Gastroesophageal sphincter (tissue), 4 donors: ENCODE data around the gene ADAMTS14. TPM values are rescaled to one million over a fixed set of nuclear protein-coding genes. Genes with fewer than 3 reads are reported as not detected.

ENCODE experiments used
- ATAC-seq: fragments of 150-250 bp; one replicate; pipeline ENCODE4 v1.9.1; 2016; ENCODE audit warnings: mild to moderate bottlenecking, moderate library complexity
- H3K27ac ChIP-seq, 4 donors: fragments of 200-600 bp; sonication (generic) in 3 of 4; 1 replicate in 3 of 4; 2 replicates in 1 of 4; pipeline ENCODE4 v1.5.1; 2016 to 2019
- H3K27me3 ChIP-seq: fragments of 200-600 bp; sonication (generic); one replicate; pipeline ENCODE4 v1.5.1; 2019
- H3K36me3 ChIP-seq, 2 donors: fragments of 200-600 bp; sonication (generic); one replicate each; pipeline ENCODE4 v1.5.1; 2019; ENCODE audit warnings: control low read depth in 1 of 2
- H3K4me1 ChIP-seq, 3 donors: fragments of 200-600 bp; sonication (generic); 1 replicate in 2 of 3; 2 replicates in 1 of 3; pipeline ENCODE4 v1.5.1; 2016 to 2019; ENCODE audit warnings: control low read depth in 2 of 3
- H3K4me3 ChIP-seq, 2 donors: fragments of 200-600 bp; sonication (generic); one replicate each; pipeline ENCODE4 v1.5.1; 2019; ENCODE audit warnings: mild to moderate bottlenecking in 1 of 2, moderate library complexity in 1 of 2
- H3K9me3 ChIP-seq, 3 donors: fragments of 200-600 bp; sonication (generic); one replicate each; pipeline ENCODE4 v1.5.1; 2017 to 2019; ENCODE audit warnings: control low read depth in 2 of 3
- CTCF ChIP-seq, 4 experiments: fragments of 200-600 bp in 2 of 4; fragments of 450-650 bp in 2 of 4; sonication (generic) in 1 of 4; IDR thresholded peaks; one replicate each; pipeline ENCODE4 v1.5.1; 2017 to 2019; ENCODE audit warnings: antibody characterized with exemption in 4 of 4, mild to moderate bottlenecking in 2 of 4, moderate library complexity in 2 of 4
- EP300 ChIP-seq: sonication (generic); formaldehyde crosslinking; IDR thresholded peaks from one replicate; pipeline ENCODE4 v1.6.1; 2017; ENCODE audit warnings: antibody characterized with exemption, mild to moderate bottlenecking
- POLR2A ChIP-seq, 2 donors: fragments of 450-650 bp; IDR thresholded peaks; one replicate each; pipeline ENCODE4 v1.6.1; 2017; ENCODE audit warnings: antibody characterized with exemption in 2 of 2, mild to moderate bottlenecking in 2 of 2, moderate library complexity in 1 of 2
- POLR2AphosphoS5 ChIP-seq: sonication (generic); formaldehyde crosslinking; IDR thresholded peaks from one replicate; pipeline ENCODE4 v1.6.1; 2017; ENCODE audit warnings: antibody characterized with exemption
- WGBS, 2 donors: methylation state at CpG; one replicate each; pipeline ENCODE4 v1.1.5; 2018; ENCODE audit warnings: low coverage in 1 of 2; 5-methylcytosine and 5-hydroxymethylcytosine counted together
- total RNA-seq, 4 donors: library from RNA; depleted of rRNA; stranded (reverse); fragments of >200 nt; gene quantifications; one replicate each; pipeline ENCODE4 v1.1.0, GENCODE V29; 2016

The ADAMTS14 gene
- total RNA-seq, 4 donors from 2014 or later, result 0.04 to 0.27 TPM; not detected in 2

GRCh38 chr10:70658582-70659136, 13.6 kb upstream of the ADAMTS14 start:
- WGBS, 2 donors, result 83 to 100% methylated on average over 1 of the region's 1 CpG

GRCh38 chr10:70659306-70659705, 13.0 kb upstream of the ADAMTS14 start:
- TF ChIP-seq POLR2A (IDR thresholded peaks at IDR 0.05) (no peak), EP300 (no peak), POLR2AphosphoS5 (no peak), CTCF (IDR thresholded peaks at IDR 0.05) (no peak)
- Histone ChIP-seq H3K9me3 (peaks cover 0 to 10% (median 0%) of the 10 kb centered on the region in 3 donors), H3K4me3 (no peak overlapping the region), H3K4me1 (no peaks in the 10 kb centered on the region), H3K36me3 (no peaks in the 10 kb centered on the region), H3K27ac (no peak overlapping the region), H3K27me3 (no peaks in the 10 kb centered on the region)
- WGBS, 2 donors, result 78 to 85% methylated on average over 1 of the region's 1 CpG
- ATAC-seq, result no peak

More at GRCh38 chr10:70658582-70659136, 13.6 kb upstream of the ADAMTS14 start:
- Histone ChIP-seq H3K36me3 (no peaks in the 10 kb centered on the region), H3K27me3 (no peaks in the 10 kb centered on the region), H3K4me3 (no peak overlapping the region), H3K27ac (no peak overlapping the region), H3K4me1 (peaks cover 0 to 1% (median 0%) of the 10 kb centered on the region in 3 donors), H3K9me3 (peaks cover 0 to 10% (median 0%) of the 10 kb centered on the region in 3 donors)
- no peak for TF ChIP-seq POLR2AphosphoS5
- no peak for TF ChIP-seq EP300
- no peak for TF ChIP-seq POLR2A (IDR thresholded peaks at IDR 0.05)
- no peak for TF ChIP-seq CTCF (IDR thresholded peaks at IDR 0.05)
- no peak for ATAC-seq

GRCh38 chr10:70660722-70661121, 11.6 kb upstream of the ADAMTS14 start:
- TF ChIP-seq EP300 (no peak), POLR2AphosphoS5 (no peak), CTCF (IDR thresholded peaks at IDR 0.05) (no peak), POLR2A (IDR thresholded peaks at IDR 0.05) (no peak)
- Histone ChIP-seq H3K36me3 (no peaks in the 10 kb centered on the region), H3K27me3 (no peaks in the 10 kb centered on the region), H3K4me1 (no peaks in the 10 kb centered on the region), H3K4me3 (no peak overlapping the region), H3K9me3 (peaks cover 0 to 10% (median 0%) of the 10 kb centered on the region in 3 donors), H3K27ac (no peak overlapping the region)
- WGBS, 2 donors, result 85 to 93% methylated on average over 3 to 4 of the region's 4 CpGs
- no peak for ATAC-seq

- H3K36me3 ChIP-seq, result no peaks in the 10 kb centered on the region
- H3K27ac ChIP-seq, result no peak overlapping the region
- no peaks in the 10 kb centered on the region for H3K27me3 ChIP-seq
- H3K9me3 ChIP-seq, result peaks cover 0 to 10% (median 0%) of the 10 kb centered on the region in 3 donors
- no peak overlapping the region for H3K4me3 ChIP-seq
- 74 to 77% methylated on average over 7 of the region's 11 CpGs for WGBS, 2 donors
- ATAC-seq, result no peak
- no peak for TF ChIP-seq EP300
- TF ChIP-seq CTCF (IDR thresholded peaks at IDR 0.05), result no peak
- H3K4me1 ChIP-seq, result no peaks in the 10 kb centered on the region
Observed at GRCh38 chr10:70661623-70662361, 10.5 kb upstream of the ADAMTS14 start.
